ENCODE data around the gene CCNJL. TPM values are rescaled to one million over a fixed set of nuclear protein-coding genes. Genes with fewer than 3 reads are reported as not detected.
"Not testable (repeated sequence)": the region's sequence is repeated elsewhere in the genome, so short reads cannot be mapped to it uniquely, and the experiment has no call there.

Gene CCNJL
- total RNA-seq, 1 donor: 0.94 TPM

GRCh38 chr5:160347448-160347847 is 35.1 kb upstream of the CCNJL start:
- no peaks in the 10 kb centered on the region for H3K4me1 ChIP-seq (ENCODE audit: insufficient read depth, low read length)
- H3K4me3 ChIP-seq (ENCODE audit: low read length): no peak overlapping the region
- no peaks in the 10 kb centered on the region for H3K9me3 ChIP-seq (ENCODE audit: low read depth, low read length)
- no peaks in the 10 kb centered on the region for H3K27me3 ChIP-seq (ENCODE audit: insufficient read depth, low read length)

- Histone ChIP-seq H3K9me3 (ENCODE audit: low read depth, low read length) (no peaks in the 10 kb centered on the region), H3K27me3 (ENCODE audit: insufficient read depth, low read length) (no peaks in the 10 kb centered on the region), H3K4me3 (ENCODE audit: low read length) (no peak overlapping the region), H3K4me1 (ENCODE audit: insufficient read depth, low read length) (no peaks in the 10 kb centered on the region)
These were observed 30.1 kb upstream of the CCNJL start for GRCh38 chr5:160342413-160342941.

GRCh38 chr5:160341309-160341870 is 29.0 kb upstream of the CCNJL start:
- no peaks in the 10 kb centered on the region for H3K27me3 ChIP-seq (ENCODE audit: insufficient read depth, low read length)
- no peaks in the 10 kb centered on the region for H3K9me3 ChIP-seq (ENCODE audit: low read depth, low read length)
- no peaks in the 10 kb centered on the region for H3K4me1 ChIP-seq (ENCODE audit: insufficient read depth, low read length)
- H3K4me3 ChIP-seq (ENCODE audit: low read length): no peak overlapping the region

GRCh38 chr5:160340513-160340912 is 28.1 kb upstream of the CCNJL start:
- not testable (repeated sequence) for H3K4me1 ChIP-seq (ENCODE audit: insufficient read depth, low read length); H3K27me3 ChIP-seq (ENCODE audit: insufficient read depth, low read length); H3K9me3 ChIP-seq (ENCODE audit: low read depth, low read length); H3K4me3 ChIP-seq (ENCODE audit: low read length)

- H3K9me3 ChIP-seq (ENCODE audit: low read depth, low read length): no peaks in the 10 kb centered on the region
- no peak overlapping the region for H3K4me3 ChIP-seq (ENCODE audit: low read length)
- no peaks in the 10 kb centered on the region for H3K27me3 ChIP-seq (ENCODE audit: insufficient read depth, low read length)
- peaks cover 4% of the 10 kb centered on the region for H3K4me1 ChIP-seq (ENCODE audit: insufficient read depth, low read length)
These were observed 27.2 kb upstream of the CCNJL start for GRCh38 chr5:160339406-160340130.

GRCh38 chr5:160334716-160335115 is 22.4 kb upstream of the CCNJL start:
- H3K9me3 ChIP-seq (ENCODE audit: low read depth, low read length); H3K27me3 ChIP-seq (ENCODE audit: insufficient read depth, low read length); H3K4me3 ChIP-seq (ENCODE audit: low read length): not testable (repeated sequence)
- H3K4me1 ChIP-seq (ENCODE audit: insufficient read depth, low read length): peaks cover 18% of the 10 kb centered on the region

- H3K27me3 ChIP-seq (ENCODE audit: insufficient read depth, low read length): no peaks in the 10 kb centered on the region
- H3K4me1 ChIP-seq (ENCODE audit: insufficient read depth, low read length): peaks cover 18% of the 10 kb centered on the region
- H3K9me3 ChIP-seq (ENCODE audit: low read depth, low read length): no peaks in the 10 kb centered on the region
- no peak overlapping the region for H3K4me3 ChIP-seq (ENCODE audit: low read length)
These were observed 21.4 kb upstream of the CCNJL start for GRCh38 chr5:160333721-160334120.

GRCh38 chr5:160330212-160330611 is 17.8 kb upstream of the CCNJL start:
- H3K27me3 ChIP-seq (ENCODE audit: insufficient read depth, low read length): no peaks in the 10 kb centered on the region
- peaks cover 18% of the 10 kb centered on the region for H3K4me1 ChIP-seq (ENCODE audit: insufficient read depth, low read length)
- no peak overlapping the region for H3K4me3 ChIP-seq (ENCODE audit: low read length)
- no peaks in the 10 kb centered on the region for H3K9me3 ChIP-seq (ENCODE audit: low read depth, low read length)

- Histone ChIP-seq H3K4me1 (ENCODE audit: insufficient read depth, low read length) (no peaks in the 10 kb centered on the region), H3K9me3 (ENCODE audit: low read depth, low read length) (no peaks in the 10 kb centered on the region), H3K27me3 (ENCODE audit: insufficient read depth, low read length) (no peaks in the 10 kb centered on the region), H3K4me3 (ENCODE audit: low read length) (no peak overlapping the region)
These were observed 15.5 kb upstream of the CCNJL start for GRCh38 chr5:160327818-160328217.

GRCh38 chr5:160326981-160327380 is 14.6 kb upstream of the CCNJL start:
- Histone ChIP-seq H3K27me3 (ENCODE audit: insufficient read depth, low read length) (no peaks in the 10 kb centered on the region), H3K4me3 (ENCODE audit: low read length) (no peak overlapping the region), H3K4me1 (ENCODE audit: insufficient read depth, low read length) (no peaks in the 10 kb centered on the region), H3K9me3 (ENCODE audit: low read depth, low read length) (no peaks in the 10 kb centered on the region)

GRCh38 chr5:160325716-160326115 is 13.4 kb upstream of the CCNJL start:
- H3K4me3 ChIP-seq (ENCODE audit: low read length): no peak overlapping the region

GRCh38 chr5:160324886-160325285 is 12.5 kb upstream of the CCNJL start:
- no peaks in the 10 kb centered on the region for H3K4me1 ChIP-seq (ENCODE audit: insufficient read depth, low read length)
- no peaks in the 10 kb centered on the region for H3K27me3 ChIP-seq (ENCODE audit: insufficient read depth, low read length)
- H3K4me3 ChIP-seq (ENCODE audit: low read length): no peak overlapping the region
- no peaks in the 10 kb centered on the region for H3K9me3 ChIP-seq (ENCODE audit: low read depth, low read length)

More at GRCh38 chr5:160325716-160326115, 13.4 kb upstream of the CCNJL start:
- Histone ChIP-seq H3K9me3 (ENCODE audit: low read depth, low read length) (no peaks in the 10 kb centered on the region), H3K4me1 (ENCODE audit: insufficient read depth, low read length) (no peaks in the 10 kb centered on the region), H3K27me3 (ENCODE audit: insufficient read depth, low read length) (no peaks in the 10 kb centered on the region)

- peaks cover 9% of the 10 kb centered on the region for H3K27me3 ChIP-seq (ENCODE audit: insufficient read depth, low read length)
- no peak overlapping the region for H3K4me3 ChIP-seq (ENCODE audit: low read length)
- H3K4me1 ChIP-seq (ENCODE audit: insufficient read depth, low read length): peaks cover 27% of the 10 kb centered on the region
- no peaks in the 10 kb centered on the region for H3K9me3 ChIP-seq (ENCODE audit: low read depth, low read length)
These were observed 6.0 kb upstream of the CCNJL start for GRCh38 chr5:160318409-160318808.

- Histone ChIP-seq H3K4me3 (ENCODE audit: low read length) (no peak overlapping the region), H3K27me3 (ENCODE audit: insufficient read depth, low read length) (peaks cover 18% of the 10 kb centered on the region), H3K4me1 (ENCODE audit: insufficient read depth, low read length) (peaks cover 32% of the 10 kb centered on the region)
These were observed 5.1 kb upstream of the CCNJL start for GRCh38 chr5:160317434-160317833.

GRCh38 chr5:160315968-160316367 is 3.6 kb upstream of the CCNJL start:
- Histone ChIP-seq H3K9me3 (ENCODE audit: low read depth, low read length) (no peaks in the 10 kb centered on the region), H3K4me3 (ENCODE audit: low read length) (no peak overlapping the region), H3K4me1 (ENCODE audit: insufficient read depth, low read length) (peaks cover 43% of the 10 kb centered on the region), H3K27me3 (ENCODE audit: insufficient read depth, low read length) (peaks cover 31% of the 10 kb centered on the region)

More at GRCh38 chr5:160317434-160317833, 5.1 kb upstream of the CCNJL start:
- no peaks in the 10 kb centered on the region for H3K9me3 ChIP-seq (ENCODE audit: low read depth, low read length)
